NCI-H1105 treated with DMSO at 0.1 percent for 48 hours (cell line): ENCODE measurements around the gene ZNF618.

ENCODE experiments used
- DNase-seq: peaks from one replicate; lab custom pipeline; 2025; lab: John Stamatoyannopoulos, UW

The ZNF618 gene

DNA sequence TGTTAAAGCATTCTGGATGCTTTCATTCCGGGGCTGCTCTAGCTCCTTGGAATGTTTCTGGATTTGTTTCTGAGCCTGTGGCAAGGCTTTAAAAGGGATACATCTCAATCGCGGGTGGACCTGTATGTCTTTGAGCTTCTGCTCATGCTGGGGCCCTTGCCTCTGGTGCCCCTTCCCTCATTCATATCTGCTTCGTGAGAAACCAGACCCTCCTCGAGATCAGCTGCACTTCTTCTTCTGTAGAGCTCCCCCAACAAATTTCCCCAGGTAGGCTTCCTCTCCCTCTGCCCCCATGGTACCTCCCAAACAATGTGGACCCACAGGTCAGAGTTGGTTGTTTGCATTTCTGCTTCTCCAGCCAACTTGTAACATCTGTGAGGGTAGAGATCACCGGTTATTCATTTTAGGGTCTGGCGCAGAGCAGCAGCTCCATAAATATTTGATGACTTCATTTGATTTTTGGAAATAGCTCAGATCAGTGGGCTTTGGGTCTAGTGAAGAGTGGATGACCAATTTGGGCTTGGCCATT lies 6.6 kb downstream of the ZNF618 start:
- DNase-seq, result no peak

DNA sequence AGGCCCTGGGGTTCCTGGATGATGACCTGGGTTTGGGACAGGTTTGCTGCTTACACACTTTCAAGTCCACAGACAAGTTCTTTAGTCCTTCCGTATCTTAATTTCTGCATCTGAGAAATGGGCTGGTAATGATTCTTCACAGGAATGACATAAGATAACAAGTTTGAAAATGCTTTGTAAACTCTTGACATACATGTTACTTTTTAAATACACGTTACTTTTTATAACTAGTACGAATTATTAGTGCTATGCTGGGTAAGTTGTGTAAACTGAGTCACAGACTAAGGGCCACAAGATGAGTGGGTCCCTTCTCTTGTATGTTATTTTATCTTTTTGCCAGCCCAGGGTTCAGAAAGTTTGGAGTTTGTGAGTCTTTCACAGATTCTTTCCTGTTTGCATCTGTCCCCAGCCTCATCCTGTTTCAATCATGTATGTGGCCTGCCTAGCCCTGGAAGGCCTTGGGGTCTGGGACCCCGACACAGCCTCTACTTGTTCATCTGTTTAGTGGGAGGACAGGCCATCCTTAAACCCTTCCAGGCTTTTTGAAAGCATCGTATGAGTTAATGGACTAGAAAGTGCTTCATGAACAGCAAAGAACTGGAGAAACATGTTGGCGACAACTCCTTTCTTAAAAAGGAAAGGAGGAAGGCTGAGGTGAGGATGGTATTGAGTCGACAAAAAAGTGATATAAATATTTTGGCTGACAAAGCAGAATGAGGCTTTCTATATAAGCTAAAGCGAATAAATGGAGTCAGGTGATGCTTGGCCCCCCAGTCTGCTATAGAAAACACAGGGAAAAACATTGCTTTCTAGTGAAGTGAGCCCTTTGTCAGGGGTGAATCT lies 9.3 kb downstream of the ZNF618 start:
- no peak for DNase-seq

DNA sequence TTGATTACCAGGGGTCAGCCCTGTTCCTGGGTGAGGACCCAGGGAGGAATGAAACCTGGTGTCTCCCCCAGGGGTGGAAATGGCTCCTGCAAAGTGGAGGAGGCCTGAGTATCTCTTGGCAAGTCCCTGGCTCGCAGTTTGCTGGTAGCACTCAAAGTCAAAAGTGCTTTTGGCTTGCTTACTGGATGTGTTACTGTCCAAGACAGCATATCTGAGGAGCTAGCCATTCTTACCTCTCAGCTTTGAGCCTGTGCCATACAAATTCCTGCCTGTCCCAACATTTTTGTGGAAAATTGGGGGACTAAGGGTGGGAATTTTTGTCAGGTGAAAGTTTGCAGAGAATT lies 9.9 kb downstream of the ZNF618 start:
- no peak for DNase-seq

DNA sequence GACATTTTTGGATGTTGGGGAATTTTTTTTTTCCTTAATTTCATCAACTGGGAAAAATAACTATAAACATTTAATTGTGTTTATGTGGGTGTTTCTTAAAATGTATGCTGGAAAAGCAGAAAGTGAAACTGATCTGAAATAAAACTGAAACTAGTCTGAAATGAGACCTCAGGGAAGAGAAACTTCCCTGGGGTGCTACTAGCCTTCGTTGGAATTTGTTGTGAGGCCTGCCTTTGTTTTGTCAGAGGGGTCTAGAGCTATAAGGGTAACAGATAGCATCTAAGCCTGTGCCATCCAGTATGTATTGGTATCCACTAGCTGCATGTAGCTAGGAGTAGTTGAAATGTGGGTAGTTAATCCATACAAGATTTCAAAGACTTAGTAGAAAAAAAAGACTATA lies 10.4 kb downstream of the ZNF618 start:
- no peak for DNase-seq

- DNase-seq, result no peak
These were observed 10.8 kb downstream of the ZNF618 start for GRCh38 chr9:113886933-113887332.

DNA sequence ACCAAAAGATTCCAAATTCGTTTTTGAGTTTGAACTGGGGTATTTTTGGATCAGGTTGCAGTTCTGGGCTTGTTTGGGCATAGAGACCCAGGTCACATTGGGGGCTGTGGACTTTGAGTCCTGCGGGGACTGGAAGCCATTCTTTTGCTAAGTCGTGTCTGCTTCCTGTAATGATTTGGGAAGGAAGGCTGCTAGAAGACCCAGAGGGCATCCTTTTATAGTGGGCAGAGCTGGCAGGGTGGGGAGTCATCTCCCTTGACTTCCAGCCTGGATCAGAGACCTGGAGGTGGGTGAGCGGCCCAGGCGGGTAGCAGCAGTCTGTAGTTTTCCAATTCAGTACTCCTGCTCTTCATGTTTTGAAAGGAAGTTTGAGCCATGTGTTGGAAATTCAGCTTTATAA lies 11.3 kb downstream of the ZNF618 start:
- DNase-seq, result no peak

GRCh38 chr9:113888336-113888735 lies 12.2 kb downstream of the ZNF618 start:
- DNase-seq, result no peak

DNA sequence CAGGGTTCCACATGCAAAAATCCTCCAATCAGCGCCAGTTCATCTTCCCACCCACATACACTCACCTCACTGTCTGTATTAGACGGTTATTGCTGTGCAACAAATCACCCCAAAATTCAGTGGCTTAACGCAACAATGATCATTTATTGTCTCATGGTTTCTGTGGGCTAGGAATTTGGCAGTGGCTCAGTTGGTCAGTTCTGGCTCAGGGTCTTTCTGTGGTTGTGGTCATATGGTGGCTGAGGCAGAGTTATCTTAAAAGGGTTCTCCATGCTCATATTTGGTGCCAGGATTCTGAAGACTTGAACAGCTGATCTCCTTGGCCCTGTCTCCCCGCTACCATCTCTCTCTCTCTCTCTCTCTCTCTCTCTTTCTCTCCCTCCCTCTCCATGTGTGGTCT lies 12.9 kb downstream of the ZNF618 start:
- DNase-seq, result no peak

DNA sequence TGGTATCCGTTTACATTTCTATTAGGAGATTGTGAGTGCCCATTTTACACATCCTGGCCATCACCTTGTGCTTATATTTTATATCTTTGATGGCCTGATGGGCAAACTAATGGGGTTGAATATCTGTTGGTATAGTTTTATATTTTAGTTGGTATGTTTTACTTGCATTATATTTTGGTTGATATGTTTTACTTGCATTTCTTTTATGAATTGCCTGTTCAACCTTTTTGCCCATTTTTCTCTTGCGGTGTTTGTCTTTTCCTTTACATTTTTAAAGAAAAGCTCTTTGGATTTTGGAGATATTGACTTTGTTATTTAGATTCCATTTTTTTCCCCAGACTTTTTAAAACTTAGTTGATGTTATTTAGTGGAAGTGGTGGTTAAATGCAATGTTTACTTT lies 14.6 kb downstream of the ZNF618 start:
- DNase-seq, result no peak

DNA sequence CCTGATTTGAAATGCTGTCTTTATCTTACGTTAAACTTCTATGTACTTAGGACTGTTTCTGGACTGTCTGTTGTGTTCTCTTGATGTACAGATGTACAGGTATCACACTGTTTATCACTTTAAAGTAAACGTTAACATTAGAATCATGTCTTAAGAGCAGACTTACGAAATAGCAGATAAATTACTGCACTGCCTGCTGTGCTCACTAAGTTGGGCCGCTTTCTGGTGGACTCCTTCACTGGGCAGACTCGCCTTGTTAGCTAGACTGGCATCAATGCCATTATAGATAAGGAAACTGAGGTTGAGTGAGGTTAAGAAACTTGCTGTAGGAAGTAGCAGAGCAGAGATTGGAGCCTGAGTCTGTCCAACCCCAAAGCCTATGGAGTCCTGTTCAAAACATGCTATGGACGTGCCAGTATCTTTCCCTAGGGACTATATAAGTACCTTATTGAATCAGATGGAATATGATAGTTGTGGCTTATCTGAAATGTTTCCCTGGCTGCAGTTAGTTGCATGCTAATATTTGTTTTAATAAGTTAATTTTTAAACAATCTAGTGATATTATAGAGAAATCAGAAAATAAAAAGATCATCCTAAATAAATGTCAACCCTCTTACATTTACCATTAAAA lies 16.9 kb downstream of the ZNF618 start:
- DNase-seq, result no peak

DNA sequence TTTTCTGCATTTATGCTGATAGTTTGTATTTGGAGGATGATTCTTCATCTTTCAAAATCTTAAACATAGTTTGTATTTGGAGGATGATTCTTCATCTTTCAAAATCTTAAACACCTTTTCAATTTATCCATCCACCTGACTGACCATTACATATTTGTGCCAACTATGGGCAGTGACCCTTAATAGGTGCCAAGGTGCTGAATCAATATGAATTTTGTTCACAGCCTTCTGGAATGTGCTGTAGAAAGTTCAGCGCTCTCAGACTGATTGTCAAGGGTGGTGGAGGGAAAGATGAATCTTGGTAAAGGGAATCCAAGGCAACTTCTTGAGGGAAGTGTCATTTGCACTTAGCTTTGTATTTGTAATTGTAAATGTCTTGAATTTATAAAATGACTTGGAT lies 18.1 kb downstream of the ZNF618 start:
- DNase-seq, result no peak

- DNase-seq, result no peak
These were observed 19.4 kb downstream of the ZNF618 start for GRCh38 chr9:113895526-113895925.

GRCh38 chr9:113896713-113897112 lies 20.6 kb downstream of the ZNF618 start:
- no peak for DNase-seq

GRCh38 chr9:113898151-113898550 lies 22.0 kb downstream of the ZNF618 start:
- no peak for DNase-seq

GRCh38 chr9:113898596-113898995 lies 22.5 kb downstream of the ZNF618 start:
- DNase-seq, result no peak

- no peak for DNase-seq
These were observed 23.1 kb downstream of the ZNF618 start for GRCh38 chr9:113899205-113899604.

DNA sequence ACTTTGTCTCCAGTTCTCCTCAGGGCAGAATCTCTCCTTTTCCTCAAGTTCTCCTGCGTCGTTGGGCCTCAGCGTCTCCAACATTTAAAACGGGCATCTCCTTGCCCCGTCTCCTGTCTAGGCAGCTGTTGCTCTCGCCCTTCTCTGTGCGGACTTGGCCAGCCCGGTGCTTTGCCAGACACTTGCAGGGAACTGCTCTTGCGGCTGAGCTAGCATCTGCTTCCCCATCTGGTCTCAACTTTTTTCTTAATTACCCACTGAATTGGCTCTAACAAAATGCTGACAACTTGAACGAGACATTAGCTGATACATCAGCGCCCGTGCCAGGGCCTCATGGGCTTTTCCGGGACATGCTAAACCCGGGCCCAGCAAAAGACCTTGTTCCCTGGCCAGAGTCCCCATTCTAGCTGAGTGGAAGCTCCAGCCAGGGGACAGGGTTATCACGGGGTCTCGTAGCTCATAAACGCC lies 25.1 kb downstream of the ZNF618 start:
- DNase-seq, result no peak

- no peak for DNase-seq
These were observed 27.5 kb downstream of the ZNF618 start for GRCh38 chr9:113903514-113904077.

DNA sequence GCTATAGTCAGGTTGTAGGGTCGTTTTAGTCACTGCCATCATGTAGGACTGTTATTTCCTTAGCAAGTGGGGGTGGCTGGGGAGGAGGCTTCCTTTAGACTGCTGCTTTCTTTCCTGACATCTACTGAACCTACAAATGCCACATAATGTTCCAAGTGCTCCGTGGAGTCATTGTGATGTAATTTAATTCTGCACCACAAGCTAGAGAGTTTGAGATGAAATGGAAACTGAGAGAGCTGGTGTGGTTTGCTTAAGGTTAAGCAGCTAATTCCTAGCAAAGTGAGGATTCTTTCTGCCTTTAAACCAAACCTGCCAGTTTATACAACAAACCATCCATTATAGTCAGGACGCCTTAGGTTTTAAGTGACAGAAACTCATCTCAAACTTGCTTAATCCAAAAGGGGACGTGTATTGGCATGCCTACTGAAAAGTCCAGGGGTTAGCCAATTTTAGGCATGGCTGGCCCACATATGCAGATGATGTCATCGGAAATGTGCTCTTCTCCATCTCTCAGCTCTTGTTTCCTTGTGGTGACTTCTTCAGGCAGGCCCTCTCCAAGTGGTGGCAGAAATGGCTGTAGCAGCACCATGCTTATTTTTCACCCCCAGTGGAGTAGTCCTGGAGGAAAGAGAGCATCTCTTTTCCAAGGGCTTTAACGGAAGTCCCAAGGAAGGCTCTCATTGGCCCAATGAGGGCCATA lies 30.5 kb downstream of the ZNF618 start:
- no peak for DNase-seq

- DNase-seq, result no peak
These were observed 31.2 kb downstream of the ZNF618 start for GRCh38 chr9:113907282-113907681.

DNA sequence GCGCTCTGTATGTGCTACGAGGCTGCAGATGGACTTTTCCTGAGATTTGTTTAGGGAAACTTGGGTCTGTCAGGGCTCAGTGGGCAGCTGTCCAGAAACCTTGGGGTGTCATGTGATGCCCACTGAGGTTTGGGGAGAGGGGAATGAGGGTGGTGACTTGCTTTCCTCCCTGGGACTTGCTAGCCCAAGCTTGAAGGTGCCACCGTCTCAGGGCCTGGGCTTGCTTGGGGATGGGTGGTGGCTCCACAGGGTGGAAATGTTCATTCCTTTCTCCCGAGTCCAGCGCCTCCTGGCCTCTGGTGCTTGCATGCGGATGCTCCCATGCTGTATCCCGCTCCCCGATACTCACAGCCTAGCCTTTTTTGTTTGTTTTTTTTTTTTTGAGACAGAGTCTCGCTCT lies 33.3 kb downstream of the ZNF618 start:
- no peak for DNase-seq

GRCh38 chr9:113910036-113910639 lies 34.0 kb downstream of the ZNF618 start:
- peak; percentile 88 for DNase-seq
